Neuron (in vitro differentiated cells): ENCODE results near the gene GMCL2.
"Not testable (repeated sequence)": the region's sequence is repeated elsewhere in the genome, so short reads cannot be mapped to it uniquely, and the experiment has no call there.

ENCODE experiments used
- H2AFZ ChIP-seq: one replicate; pipeline ENCODE4 v1.6.1; 2013; ENCODE audit warnings: low read depth, mild to moderate bottlenecking, inconsistent platforms, low read length, moderate library complexity
- H3K27me3 ChIP-seq: one replicate; pipeline ENCODE4 v1.6.1; 2013; ENCODE audit warnings: low read length; ENCODE audit not compliant: insufficient read depth
- H3K36me3 ChIP-seq: one replicate; pipeline ENCODE4 v1.6.1; 2013; ENCODE audit warnings: low read length; ENCODE audit not compliant: insufficient read depth
- H3K4me1 ChIP-seq: one replicate; pipeline ENCODE4 v1.6.1; 2013; ENCODE audit warnings: low read length; ENCODE audit not compliant: insufficient read depth
- H3K4me3 ChIP-seq: 2 replicates; pipeline ENCODE4 v1.5.1; 2013; ENCODE audit warnings: mild to moderate bottlenecking, low read length, moderate library complexity
- H3K9me3 ChIP-seq: one replicate; pipeline ENCODE4 v1.6.1; 2013; ENCODE audit warnings: low read length

GMCL2 gene

DNA sequence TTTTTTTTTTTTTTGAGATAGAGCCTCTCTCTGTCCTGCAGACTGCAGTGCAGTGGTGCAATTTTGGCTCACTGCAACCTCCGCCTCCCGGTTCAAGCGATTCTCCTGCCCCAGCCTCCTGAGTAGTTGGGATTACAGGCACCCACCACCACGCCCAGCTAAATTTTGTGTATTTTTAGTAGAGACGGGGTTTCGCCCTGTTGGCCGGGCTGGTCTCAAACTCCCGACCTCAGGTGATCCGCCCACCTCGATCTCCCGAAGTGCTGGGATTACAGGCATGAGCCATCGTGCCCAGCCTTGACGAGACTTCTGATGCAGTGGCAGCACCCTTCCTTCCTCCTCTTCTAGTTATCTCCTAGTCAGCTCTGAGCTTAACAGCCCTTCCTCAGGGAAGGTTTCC, 41.9 kb upstream of the GMCL2 start:
- not testable (repeated sequence) for H3K4me3 ChIP-seq
- H3K36me3 ChIP-seq, result peaks cover 44% of the 10 kb centered on the region

DNA sequence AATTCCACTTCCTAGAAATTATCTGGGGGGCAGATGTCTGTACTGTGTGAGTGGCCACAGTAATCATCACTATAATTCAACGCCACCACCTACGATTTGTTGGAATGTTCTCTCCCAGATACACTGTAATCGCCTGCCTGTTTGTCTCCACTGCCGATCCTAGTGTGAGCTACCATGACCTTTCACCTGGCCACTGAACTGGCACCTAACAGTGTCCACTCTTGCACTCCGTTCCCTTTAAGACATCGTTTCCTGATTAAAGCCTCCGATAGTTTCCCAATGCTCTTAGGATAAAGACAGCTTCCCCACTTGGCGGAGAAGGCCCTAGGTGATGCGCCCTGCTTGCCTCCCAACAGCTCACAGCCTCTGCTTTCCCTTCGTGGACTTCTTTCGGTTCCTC, 41.4 kb upstream of the GMCL2 start:
- Histone ChIP-seq H3K36me3 (peaks cover 44% of the 10 kb centered on the region), H3K4me1 (peaks cover 13% of the 10 kb centered on the region), H3K27me3 (no peaks in the 10 kb centered on the region), H2AFZ (no peak overlapping the region), H3K4me3 (no peak overlapping the region), H3K9me3 (peaks cover 6% of the 10 kb centered on the region)

More for the DNA sequence above, 41.9 kb upstream of the GMCL2 start:
- not testable (repeated sequence) for H3K27me3 ChIP-seq, H3K9me3 ChIP-seq, H2AFZ ChIP-seq
- H3K4me1 ChIP-seq, result peaks cover 13% of the 10 kb centered on the region

DNA sequence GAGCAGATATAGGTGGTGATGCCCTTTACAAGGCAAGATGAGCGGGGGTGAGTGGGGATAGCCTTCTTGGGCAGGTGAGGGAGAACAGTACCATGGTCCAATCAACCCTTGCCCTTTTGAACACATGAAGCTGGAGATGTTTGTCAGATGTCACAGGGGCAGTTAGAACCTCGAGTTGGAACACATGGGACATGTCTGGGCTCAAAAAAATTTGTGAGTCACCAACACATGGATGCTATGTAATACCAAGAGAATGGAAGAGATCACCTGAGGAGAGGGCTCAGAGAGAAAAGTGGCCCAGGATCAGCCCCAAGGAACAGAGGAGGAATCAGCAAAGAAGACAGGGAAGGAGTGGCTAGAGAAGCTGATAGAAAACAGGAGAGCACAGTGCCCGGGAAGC, 40.8 kb upstream of the GMCL2 start:
- peaks cover 44% of the 10 kb centered on the region for H3K36me3 ChIP-seq

DNA sequence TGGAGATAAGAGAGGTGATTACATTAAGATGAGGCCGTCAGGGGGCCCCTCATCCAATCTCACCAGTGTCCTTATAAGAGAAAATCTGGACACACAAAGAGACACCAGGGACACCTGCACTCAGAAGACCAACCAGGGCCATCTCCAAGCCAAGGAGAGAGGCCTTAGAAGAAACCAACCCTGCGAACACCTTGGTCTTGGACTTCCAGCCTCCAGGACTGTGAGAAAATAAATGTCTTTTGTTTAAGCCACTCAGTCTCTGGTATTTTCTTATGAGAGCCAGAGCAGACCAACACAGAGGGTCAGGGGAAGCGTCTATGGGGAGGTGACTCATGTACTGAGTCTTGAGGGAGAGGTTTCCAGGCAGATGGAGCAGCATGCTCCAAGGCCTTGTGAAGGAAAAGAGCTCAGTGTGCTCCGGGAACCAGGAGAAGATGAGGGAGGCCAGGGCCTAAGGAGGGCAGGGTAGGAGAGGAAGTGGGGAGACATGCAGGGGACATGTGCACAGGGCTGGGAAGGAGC, 40.0 kb upstream of the GMCL2 start:
- Histone ChIP-seq H3K36me3 (peaks cover 44% of the 10 kb centered on the region), H3K4me3 (no peak overlapping the region), H3K9me3 (peaks cover 6% of the 10 kb centered on the region), H3K27me3 (no peaks in the 10 kb centered on the region), H2AFZ (no peak overlapping the region), H3K4me1 (peaks cover 13% of the 10 kb centered on the region)

More for the DNA sequence above, 40.8 kb upstream of the GMCL2 start:
- no peak overlapping the region for H3K4me3 ChIP-seq
- H3K27me3 ChIP-seq, result no peaks in the 10 kb centered on the region
- H3K9me3 ChIP-seq, result peaks cover 6% of the 10 kb centered on the region
- H2AFZ ChIP-seq, result no peak overlapping the region
- peaks cover 13% of the 10 kb centered on the region for H3K4me1 ChIP-seq

DNA sequence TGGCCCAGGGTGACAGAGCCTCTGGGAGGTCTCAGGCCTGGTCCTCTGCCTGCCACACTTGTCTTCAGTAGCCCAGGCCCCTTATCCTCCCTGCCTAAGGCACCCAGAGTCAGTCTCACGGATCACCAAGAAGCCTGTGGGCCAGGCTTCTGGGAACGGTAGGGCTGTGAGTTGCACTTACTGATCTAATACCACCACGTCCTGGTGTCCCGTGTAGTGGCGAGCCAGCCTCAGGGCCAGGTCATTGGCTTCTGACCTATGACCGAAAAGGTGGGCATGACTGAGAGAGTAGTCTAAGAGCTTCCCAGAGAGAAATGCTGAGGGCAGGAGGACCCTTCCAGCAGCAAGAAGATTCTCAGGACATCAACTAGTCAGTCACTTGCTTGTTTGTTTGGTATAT, 38.0 kb upstream of the GMCL2 start:
- Histone ChIP-seq H3K4me3 (no peak overlapping the region), H2AFZ (no peak overlapping the region), H3K9me3 (peaks cover 6% of the 10 kb centered on the region), H3K36me3 (peaks cover 43% of the 10 kb centered on the region), H3K27me3 (no peaks in the 10 kb centered on the region), H3K4me1 (no peaks in the 10 kb centered on the region)

DNA sequence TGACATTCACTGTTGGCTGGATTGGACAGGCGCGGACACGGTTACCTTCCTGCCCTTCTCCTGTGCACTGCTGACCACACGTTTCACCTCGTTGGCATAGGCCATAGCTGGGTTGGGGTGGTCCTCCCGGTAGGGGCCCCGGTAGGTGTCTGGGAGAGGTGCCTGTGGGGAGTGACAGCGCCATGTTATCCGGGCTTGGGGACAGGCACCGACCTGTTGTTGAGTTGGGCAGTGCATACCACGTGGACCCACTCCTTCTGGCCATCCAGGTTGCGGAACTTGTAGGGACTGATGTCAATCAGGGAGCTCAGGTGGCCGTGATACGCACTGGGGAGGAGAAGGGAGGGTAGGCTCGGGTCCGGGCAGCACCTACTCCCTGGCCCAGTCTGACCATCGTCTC, 37.2 kb upstream of the GMCL2 start:
- Histone ChIP-seq H3K36me3 (peaks cover 37% of the 10 kb centered on the region), H3K4me1 (no peaks in the 10 kb centered on the region), H3K9me3 (peaks cover 6% of the 10 kb centered on the region), H3K27me3 (no peaks in the 10 kb centered on the region), H2AFZ (no peak overlapping the region), H3K4me3 (no peak overlapping the region)

DNA sequence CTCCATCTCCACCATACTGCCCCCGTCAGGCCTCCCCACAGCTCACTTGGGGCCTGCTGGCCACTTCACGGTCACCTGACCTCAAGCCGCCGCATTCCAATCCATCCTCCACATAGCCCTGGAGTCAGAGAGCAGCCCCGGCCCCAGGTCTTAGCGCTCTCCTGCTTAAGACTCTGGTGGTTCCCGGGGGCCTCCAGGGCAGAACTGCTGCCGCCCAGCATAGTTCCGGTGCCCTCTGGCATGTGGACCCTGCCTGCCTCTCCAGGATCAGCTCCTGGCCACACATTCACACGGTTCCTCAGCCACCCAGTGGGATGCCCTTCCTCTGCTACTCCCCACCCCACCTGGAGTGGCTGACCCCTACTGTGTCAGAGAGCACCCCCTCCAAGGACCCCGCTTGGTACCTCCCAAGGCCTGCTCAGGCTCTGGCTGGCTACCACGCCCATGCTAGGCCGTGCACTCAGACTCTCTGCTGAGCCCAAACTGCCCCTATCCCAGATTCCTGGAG, 36.7 kb upstream of the GMCL2 start:
- Histone ChIP-seq H3K4me1 (no peaks in the 10 kb centered on the region), H3K36me3 (peaks cover 35% of the 10 kb centered on the region), H3K4me3 (no peak overlapping the region), H2AFZ (no peak overlapping the region), H3K27me3 (no peaks in the 10 kb centered on the region), H3K9me3 (peaks cover 6% of the 10 kb centered on the region)

DNA sequence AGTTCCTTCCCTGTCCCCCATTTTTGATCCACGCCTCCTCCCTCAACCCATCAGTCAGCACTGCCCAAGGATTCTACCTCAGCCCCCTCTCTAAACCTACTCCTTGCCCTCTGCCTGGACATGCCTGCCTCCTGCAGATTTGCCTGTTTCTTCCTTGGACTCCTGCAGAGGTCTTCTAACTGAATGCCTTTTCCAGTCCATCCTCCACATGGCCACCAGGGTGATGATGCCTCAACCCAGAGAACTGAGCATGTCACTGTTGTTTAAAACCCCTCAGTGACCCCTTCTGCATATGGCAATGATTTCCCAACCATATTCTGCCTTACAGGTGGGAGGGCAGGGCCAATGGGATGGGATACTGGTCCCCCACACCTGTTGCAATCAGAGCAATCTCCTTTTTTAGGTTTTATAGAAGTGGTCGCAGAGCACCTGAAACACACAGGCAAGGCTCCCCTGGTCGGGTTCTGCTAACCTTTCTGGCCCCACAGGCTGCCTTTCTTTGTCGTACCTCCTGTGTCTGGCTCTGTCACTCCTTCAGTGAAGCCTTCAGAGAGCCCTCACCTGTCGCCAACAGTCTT, 36.1 kb upstream of the GMCL2 start:
- H3K9me3 ChIP-seq, result peaks cover 6% of the 10 kb centered on the region
- H2AFZ ChIP-seq, result no peak overlapping the region
- H3K27me3 ChIP-seq, result no peaks in the 10 kb centered on the region
- peaks cover 35% of the 10 kb centered on the region for H3K36me3 ChIP-seq
- no peaks in the 10 kb centered on the region for H3K4me1 ChIP-seq
- no peak overlapping the region for H3K4me3 ChIP-seq

DNA sequence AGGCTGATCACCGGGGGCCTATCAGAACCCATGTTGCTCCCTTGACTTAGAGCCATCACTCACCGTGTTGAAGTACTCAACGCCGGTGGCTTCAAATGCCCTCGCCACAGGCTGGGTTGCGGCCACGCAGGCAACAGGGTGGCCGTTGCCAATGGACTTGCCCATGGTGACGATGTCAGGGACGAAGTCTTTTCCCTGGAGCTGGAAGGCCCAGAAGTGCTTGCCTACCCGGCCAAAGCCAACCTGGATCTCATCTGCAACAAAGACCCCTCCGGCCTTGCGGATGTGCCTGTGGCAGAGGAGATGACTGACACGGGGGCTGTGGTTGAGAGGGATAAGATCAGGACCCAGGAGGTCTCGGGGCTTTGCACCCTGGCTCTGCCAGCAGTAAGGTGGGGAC, 35.1 kb upstream of the GMCL2 start:
- Histone ChIP-seq H3K36me3 (peaks cover 28% of the 10 kb centered on the region), H3K4me1 (no peaks in the 10 kb centered on the region), H3K9me3 (peaks cover 2% of the 10 kb centered on the region), H2AFZ (no peak overlapping the region), H3K4me3 (no peak overlapping the region), H3K27me3 (no peaks in the 10 kb centered on the region)

DNA sequence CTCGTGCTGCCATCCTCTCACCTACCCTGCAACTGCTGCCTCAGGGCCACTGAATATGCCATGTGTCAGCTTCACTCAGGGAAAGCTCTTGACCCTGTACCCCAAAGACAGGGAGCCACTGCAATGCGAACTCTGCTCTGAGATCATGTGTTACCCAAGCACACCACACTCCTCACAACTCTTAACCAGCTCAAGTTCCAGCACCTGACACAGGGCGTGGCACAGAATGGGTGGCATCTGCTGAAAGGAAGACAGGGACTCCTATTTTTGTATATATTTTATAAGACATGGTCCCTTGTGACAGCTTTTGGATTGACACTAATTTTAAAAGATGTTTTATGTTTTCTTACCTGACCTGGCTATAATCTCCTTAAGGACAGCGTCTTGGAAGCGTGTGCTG, 34.7 kb upstream of the GMCL2 start:
- Histone ChIP-seq H3K4me3 (no peak overlapping the region), H3K9me3 (peaks cover 2% of the 10 kb centered on the region), H3K27me3 (no peaks in the 10 kb centered on the region), H2AFZ (no peak overlapping the region), H3K36me3 (peaks cover 26% of the 10 kb centered on the region), H3K4me1 (no peaks in the 10 kb centered on the region)

DNA sequence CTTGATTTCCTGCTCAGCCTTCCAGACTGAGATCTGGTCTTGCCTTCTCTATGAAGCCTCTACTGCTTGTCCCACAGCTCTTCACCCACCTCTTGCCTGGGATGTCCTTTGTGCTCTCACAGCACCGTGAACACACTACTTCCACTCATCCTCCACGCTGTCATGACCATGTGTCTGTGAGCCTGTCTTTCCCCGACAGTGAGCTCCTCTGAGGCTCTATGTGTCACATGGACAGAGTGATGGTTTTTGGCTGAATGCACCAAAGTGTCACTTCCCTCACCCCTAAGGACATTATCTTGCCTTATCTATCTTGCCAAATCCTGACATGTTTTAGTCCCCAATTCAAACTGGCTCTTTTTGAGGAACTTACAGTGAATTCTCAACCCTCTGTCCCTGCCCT, 34.1 kb upstream of the GMCL2 start:
- Histone ChIP-seq H3K36me3 (peaks cover 28% of the 10 kb centered on the region), H3K4me3 (no peak overlapping the region), H3K9me3 (peaks cover 2% of the 10 kb centered on the region), H3K4me1 (no peaks in the 10 kb centered on the region), H2AFZ (no peak overlapping the region), H3K27me3 (no peaks in the 10 kb centered on the region)

DNA sequence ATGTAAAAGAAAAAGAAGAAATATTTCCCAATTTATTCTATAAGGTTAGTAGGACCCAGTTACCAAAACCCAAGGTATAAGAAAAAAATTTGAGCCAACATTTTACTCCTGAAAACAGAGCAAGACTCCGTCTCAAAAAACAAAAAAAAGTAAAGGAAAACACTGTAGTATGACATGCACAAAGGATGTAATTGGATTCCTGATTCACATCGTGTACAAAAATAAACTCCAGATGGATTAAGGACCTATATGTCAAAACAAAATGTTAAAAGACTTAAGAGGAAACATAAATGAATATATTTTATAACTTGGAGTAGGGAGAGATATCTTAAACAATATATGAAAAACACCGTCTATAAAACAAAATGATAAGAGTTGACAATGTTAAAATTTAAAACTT, 31.7 kb upstream of the GMCL2 start:
- H3K4me1 ChIP-seq, result no peaks in the 10 kb centered on the region
- H3K9me3 ChIP-seq, result no peaks in the 10 kb centered on the region
- H3K36me3 ChIP-seq, result peaks cover 46% of the 10 kb centered on the region
- no peaks in the 10 kb centered on the region for H3K27me3 ChIP-seq
- H2AFZ ChIP-seq, result no peak overlapping the region
- no peak overlapping the region for H3K4me3 ChIP-seq

DNA sequence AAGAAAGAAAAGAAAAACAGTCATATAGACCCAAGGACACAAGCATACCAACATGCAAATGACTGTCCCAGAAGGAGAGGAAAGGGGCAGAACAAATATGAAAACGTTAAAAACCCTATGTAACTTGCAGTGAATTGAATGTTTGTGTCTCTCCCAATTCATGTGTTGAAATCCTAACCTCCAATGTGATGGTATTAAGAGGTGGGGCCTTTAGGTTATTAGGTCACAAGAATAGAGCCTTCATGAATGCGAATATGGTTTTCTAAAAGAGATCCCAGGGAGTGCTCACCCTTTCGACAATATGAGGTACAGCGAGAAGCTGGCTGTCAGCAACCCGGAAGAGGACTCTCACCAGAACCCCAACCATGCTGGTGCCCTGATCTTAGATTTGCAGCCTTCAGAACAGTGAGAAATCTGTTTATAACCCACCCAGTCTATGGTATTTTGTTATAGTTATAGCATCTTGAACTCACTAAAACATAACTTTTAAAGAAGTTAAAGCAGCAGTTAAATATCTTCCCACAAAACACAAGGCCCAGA, 31.1 kb upstream of the GMCL2 start:
- peaks cover 51% of the 10 kb centered on the region for H3K36me3 ChIP-seq
- no peaks in the 10 kb centered on the region for H3K9me3 ChIP-seq
- H3K4me1 ChIP-seq, result no peaks in the 10 kb centered on the region
- H3K4me3 ChIP-seq, result no peak overlapping the region
- H2AFZ ChIP-seq, result no peak overlapping the region
- H3K27me3 ChIP-seq, result no peaks in the 10 kb centered on the region

DNA sequence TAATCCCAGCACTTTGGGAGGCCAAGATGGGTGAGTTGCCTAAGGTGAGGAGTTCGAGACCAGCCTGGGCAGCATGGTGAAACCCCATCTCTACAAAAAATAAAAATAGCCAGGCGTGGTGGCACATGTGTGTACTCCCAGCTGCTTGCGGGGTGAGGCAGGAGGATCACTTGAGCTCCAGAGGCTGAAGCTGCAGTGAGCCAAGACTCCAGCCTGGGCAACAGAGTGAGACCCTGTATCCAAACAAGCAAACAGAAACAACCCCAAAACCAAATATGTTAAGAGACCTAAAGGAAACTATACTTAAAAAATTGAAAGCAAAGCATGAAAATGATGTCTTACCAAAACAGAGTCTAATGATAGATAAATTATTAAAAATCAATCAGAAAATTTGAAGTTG, 29.6 kb upstream of the GMCL2 start:
- Histone ChIP-seq H3K4me3 (no peak overlapping the region), H3K4me1 (no peaks in the 10 kb centered on the region), H3K36me3 (peaks cover 67% of the 10 kb centered on the region), H3K27me3 (no peaks in the 10 kb centered on the region), H2AFZ (no peak overlapping the region), H3K9me3 (no peaks in the 10 kb centered on the region)
